ENCODE measurements around the gene HOMER2.

GRCh38 chr15:82910721-82911120, 41.8 kb downstream of the HOMER2 start:
- TF ChIP-seq, protein P1, sequence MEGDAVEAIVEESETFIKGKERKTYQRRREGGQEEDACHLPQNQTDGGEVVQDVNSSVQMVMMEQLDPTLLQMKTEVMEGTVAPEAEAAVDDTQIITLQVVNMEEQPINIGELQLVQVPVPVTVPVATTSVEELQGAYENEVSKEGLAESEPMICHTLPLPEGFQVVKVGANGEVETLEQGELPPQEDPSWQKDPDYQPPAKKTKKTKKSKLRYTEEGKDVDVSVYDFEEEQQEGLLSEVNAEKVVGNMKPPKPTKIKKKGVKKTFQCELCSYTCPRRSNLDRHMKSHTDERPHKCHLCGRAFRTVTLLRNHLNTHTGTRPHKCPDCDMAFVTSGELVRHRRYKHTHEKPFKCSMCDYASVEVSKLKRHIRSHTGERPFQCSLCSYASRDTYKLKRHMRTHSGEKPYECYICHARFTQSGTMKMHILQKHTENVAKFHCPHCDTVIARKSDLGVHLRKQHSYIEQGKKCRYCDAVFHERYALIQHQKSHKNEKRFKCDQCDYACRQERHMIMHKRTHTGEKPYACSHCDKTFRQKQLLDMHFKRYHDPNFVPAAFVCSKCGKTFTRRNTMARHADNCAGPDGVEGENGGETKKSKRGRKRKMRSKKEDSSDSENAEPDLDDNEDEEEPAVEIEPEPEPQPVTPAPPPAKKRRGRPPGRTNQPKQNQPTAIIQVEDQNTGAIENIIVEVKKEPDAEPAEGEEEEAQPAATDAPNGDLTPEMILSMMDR (IDR thresholded peaks at IDR 0.05; ENCODE audit: low read depth, low read length, poor library complexity, severe bottlenecking): no peak
- TF ChIP-seq EZH2phosphoT487 (IDR thresholded peaks at IDR 0.05; ENCODE audit: borderline replicate concordance, low read length): no peak
